HK-2 (cell line): ENCODE measurements around the gene UQCC5.

Source experiments
- DNase-seq: peaks from one replicate; pipeline ENCODE4 v3.0.0-alpha.2; 2018; ENCODE audit not compliant: unreplicated experiment

UQCC5 gene

DNA sequence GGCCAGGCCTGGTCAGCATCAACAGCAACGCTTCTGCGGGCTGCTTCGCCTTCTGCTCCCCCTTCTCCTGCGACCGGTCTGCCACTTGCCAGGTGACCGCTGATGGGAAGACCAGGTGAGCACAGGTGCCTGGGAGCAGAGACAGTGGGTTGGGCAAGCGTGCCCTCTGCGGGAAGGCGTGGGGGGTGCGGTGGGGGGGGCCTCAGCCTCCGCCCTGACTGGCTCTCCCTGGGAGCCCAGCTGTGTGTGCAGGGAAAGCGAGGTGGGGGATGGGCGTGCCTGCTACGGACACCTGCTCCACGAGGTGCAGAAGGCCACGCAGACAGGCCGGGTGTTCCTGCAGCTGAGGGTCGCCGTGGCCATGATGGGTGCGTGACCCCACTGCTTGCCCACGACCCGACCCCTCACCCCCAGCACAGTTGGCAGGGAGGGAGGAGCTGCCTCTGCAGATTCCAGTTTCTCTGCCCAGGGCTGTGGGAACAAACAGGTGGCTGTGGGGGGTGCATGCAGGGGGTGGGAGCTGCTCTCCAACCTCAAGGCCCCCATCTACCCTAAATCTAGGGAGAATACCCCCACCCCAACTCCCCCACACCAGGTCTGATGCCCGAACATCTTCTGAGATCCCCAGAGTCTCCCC is 32.5 kb upstream of the UQCC5 start:
- no peak for DNase-seq

DNA sequence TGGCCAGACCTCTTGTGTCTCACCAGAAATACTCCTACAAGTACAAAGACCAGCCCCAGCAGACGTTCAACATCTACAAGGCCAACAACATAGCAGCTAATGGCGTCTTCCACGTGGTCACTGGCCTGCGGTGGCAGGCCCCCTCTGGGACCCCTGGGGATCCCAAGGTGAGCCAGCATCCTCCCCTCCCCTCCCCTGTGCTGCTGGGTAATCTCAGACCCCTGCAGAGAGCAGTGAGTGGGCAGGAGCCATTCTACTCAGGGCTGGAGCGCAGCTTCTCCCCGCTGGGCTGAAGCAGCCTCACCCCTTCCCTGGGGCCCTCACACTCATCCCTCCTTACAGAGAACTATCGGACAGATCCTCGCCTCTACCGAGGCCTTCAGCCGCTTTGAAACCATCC is 31.4 kb upstream of the UQCC5 start:
- no peak for DNase-seq

DNA sequence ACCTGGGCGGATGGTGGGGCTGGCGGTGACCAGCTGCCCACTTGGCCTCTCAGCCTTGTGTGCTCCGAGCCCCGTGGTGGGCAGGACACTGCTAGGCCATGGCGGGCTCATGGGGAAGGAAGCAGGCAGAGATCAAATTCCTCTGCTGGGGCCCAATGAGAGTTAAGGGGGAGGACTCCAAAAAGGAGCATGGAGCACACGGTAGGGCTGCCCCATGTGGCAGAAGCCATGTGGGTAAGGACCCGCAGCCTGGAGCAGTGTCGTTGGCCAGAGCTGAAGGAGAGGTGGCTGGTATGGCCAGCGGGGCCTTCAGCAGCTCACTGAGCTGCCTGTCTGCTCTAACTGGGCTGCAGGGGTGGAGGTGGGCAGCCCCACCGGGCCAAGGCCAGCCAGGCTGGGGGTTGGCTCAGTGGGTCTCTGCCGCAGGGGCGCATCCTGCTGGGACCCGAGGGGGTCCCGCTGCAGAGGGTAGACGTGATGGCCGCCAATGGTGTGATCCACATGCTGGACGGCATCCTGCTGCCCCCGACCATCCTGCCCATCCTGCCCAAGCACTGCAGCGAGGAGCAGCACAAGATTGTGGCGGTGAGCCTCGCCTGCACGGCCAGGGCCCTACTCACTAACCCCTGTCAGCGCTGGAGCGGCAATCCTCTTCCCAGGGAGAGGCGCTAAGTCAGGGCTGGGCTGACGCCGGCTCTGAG is 30.0 kb upstream of the UQCC5 start:
- DNase-seq: no peak

DNA sequence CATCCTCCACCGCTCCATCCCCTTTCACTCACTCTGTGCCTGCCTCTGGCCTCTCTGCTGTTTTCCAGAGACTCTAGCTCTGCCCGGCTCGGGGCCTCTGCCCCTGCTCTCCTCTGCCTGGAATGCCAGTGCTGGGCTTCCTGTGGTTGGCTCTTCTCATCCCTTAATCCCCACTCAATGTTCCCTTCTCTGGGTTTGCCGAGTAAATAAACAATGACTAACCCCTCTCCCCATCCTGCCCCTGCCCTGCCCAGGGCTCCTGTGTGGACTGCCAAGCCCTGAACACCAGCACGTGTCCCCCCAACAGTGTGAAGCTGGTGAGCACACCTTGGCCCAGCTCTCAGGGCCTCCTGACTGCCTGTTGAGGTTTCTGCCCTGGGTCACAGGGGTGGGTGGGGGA is 29.0 kb upstream of the UQCC5 start:
- peak; percentile 62 for DNase-seq

DNA sequence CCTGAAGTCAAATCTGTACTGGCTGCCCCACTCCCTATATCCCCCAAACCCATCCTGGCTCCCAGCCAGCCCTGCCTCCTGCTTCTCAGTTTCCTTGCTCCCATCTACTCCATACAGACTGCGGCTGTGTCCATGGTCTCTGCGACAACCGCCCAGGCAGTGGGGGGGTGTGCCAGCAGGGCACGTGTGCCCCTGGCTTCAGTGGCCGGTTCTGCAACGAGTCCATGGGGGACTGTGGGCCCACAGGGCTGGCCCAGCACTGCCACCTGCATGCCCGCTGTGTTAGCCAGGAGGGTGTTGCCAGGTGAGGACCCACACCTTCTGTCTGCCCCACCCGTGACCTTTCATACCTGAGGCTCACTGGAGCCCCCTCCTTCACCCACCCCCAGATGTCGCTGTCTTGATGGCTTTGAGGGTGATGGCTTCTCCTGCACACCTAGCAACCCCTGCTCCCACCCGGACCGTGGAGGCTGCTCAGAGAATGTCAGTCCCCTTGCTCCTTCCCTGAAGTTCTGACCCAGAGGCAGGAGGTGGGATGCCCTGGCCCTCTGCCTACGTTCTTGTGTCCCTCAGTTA is 26.6 kb upstream of the UQCC5 start:
- DNase-seq: no peak

DNA sequence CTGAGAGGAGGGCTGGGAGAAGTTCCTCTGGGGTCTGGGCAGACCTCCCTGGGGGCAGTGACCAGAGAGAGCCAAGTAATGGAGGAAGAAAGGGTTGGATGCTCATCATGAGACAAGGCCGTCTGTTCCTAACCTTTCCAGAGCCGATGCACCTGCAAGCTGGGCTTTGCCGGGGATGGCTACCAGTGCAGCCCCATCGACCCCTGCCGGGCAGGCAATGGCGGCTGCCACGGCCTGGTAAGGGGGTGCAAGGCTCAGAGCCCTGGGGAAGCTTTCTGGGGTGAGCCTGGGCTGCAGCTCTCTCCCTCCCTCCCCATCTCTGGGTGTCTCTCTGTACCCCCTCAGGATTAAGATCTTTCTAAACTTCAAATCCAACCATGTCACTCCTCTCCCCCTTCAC is 24.9 kb upstream of the UQCC5 start:
- no peak for DNase-seq

DNA sequence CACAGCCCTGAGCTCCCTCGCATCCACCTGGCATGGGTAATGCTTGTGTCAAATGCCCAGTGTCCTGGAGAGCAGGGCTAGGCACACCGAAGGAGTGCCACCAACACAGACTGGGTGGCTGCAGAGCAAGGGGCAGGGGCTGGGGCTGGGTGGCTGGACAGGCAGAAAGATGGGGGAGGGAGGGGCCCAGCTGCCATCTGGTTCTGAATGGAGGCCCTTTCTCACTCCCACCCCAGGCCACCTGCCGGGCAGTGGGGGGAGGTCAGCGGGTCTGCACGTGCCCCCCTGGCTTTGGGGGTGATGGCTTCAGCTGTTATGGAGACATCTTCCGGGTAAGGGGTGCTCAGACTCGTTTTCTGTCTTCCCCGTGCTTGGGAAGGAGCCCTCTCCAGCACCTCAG is 24.3 kb upstream of the UQCC5 start:
- no peak for DNase-seq

DNA sequence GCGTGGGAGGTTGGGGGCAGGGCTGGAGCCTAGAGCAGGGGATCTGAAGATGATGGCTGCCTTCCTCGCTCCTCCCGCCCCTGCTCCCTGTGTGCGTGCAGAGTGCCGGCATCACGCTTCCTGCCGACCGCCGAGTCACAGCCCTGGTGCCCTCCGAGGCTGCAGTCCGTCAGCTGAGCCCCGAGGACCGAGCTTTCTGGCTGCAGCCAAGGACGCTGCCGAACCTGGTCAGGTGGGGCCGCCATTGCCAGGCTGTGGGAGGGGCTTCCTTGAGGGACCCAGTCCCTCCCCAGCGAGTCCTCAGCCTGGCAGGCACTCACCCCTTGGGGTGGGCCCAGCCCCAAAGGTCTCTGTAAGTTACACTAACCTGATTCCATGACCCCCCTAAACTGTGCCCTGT is 23.7 kb upstream of the UQCC5 start:
- no peak for DNase-seq

DNA sequence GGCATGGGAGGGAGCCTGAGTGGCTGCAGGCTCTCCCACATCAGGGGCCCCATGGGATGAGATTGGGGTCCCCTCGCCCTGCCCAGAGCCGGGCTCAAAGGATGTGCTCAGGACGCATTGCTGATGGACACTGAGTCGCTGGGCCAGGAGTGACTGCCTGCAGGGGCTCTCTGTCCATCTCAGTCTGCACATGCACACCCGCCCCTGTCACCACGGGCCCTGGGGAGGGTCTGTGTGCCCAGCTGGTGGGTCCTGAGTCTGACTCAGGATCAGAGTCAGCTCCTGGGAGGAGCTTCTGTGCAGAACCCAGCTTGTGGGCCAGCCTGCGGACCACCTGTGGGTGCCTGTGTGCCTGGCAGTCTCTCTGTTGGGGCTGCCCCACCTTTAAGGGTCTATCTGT is 23.1 kb upstream of the UQCC5 start:
- no peak for DNase-seq

DNA sequence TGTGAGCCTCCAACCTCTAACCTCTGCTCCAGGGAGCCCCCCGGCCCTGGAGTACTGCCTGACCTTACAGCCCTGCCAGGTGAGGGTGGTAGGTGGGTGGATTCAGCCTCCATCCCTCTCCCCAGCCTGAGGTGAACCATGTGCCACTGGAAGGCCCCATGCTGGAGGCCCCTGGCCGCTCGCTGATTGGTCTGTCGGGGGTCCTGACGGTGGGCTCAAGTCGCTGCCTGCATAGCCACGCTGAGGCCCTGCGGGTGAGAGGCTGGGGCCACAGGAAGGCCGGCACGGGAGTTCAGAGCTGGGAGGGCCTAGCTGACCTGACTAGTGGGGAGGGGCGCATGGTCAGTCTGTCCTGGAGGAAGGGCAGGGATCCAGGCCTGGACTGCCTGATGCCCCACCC is 21.8 kb upstream of the UQCC5 start:
- DNase-seq: no peak

DNA sequence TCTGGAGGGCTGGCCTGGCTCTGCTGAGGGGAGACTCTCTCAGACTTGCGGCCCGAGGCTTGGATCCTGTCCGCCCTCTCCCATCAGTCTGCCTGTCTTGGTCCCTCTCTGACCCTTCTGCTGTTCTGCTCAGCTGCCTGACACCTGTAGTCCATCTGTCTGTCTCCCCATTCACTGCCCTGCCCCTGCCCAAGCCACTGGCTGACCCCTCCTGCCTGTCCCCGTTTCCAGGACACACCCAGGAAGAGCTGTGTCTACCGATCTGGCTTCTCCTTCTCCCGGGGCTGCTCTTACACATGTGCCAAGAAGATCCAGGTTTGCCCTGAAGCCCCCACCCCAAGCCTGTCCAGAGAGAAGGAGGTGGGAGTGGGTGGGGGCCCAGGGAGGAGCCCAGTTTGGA is 21.2 kb upstream of the UQCC5 start:
- DNase-seq: no peak

DNA sequence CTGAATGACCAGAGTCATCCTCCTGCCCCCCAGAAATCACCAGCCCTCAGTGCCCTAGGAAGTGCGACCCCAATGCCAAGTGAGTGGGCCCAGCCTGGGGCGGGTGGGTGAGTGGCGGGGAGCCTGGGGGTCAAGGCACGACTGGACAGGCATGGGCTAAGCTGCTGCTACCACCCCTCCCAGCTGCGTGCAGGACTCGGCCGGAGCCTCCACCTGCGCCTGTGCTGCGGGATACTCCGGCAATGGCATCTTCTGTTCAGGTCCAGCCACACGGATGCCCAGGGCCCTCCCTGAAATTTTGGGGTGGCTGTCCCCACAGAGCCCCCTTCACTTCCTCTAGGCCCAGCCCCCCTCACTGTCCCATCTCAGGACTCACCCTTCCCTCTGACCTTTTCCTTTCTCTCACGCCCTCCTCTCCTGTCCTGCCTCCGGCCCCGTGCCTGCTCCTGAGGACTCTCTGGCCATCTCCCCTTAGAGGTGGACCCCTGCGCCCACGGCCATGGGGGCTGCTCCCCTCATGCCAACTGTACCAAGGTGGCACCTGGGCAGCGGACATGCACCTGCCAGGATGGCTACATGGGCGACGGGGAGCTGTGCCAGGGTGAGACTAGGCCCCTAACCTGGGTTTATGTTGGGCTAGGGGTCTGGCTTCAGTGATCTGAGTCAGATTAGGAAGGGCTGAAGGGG is 19.8 kb upstream of the UQCC5 start:
- DNase-seq: no peak

DNA sequence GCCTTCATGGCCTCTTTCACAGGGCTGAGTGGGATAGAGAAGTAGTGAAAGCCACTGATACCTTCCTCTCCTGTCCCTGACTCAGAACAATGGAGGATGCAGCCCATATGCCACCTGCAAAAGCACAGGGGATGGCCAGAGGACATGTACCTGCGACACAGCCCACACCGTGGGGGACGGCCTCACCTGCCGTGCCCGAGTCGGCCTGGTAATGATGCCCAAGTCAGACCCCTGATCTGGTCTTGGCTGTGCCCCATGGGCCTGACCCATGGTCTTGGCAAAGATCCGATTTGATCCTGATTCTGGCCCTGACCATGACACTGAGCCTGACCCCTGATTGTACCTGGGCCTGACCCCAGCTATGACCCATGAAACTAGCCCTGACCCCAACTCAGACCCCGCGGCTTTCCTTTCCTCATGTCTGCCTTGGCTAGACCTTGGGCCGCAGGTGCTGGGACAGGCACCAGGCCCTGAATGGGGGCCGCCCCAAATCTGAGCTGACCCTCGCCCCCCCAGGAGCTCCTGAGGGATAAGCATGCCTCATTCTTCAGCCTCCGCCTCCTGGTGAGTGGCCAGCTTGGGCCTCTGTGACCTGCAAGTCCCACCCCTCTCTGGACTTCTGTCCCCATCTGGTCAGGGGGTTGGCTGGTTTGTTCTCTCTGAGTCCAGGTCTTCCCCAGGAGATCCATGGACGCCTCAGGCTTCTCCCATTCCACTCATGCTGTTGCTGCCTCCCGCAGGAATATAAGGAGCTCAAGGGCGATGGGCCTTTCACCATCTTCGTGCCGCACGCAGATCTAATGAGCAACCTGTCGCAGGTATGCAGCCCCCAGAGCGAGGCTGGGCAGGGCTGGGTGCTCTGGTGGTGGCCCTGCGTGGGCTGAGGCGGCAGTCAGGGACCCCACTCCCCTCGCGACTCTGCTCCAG is 18.3 kb upstream of the UQCC5 start:
- no peak for DNase-seq

DNA sequence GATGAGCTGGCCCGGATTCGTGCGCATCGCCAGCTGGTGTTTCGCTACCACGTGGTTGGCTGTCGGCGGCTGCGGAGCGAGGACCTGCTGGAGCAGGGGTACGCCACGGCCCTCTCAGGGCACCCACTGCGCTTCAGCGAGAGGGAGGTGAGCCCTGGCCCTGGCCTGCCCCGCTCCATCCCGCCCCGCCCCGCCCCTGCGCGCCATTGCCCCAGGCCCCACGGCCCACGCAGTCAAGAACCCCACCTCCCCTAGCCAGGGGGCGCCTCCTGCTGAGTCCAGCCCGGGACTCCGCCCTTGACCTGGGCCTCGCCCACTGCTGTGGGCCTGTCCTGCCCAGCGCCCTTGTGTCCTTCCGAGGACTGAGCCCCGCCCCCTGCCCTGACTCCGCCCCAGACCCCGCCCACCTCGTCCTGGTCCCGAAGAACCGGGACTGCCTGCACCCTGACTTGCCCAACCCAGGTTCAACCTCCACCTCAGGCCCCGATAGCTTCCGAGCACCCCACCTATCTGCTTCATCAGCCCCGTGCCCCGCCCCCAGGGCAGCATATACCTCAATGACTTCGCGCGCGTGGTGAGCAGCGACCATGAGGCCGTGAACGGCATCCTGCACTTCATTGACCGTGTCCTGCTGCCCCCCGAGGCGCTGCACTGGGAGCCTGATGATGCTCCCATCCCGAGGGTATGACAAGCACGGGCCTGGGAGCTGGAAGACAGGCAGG is 17.5 kb upstream of the UQCC5 start:
- peak; percentile 26 for DNase-seq

DNA sequence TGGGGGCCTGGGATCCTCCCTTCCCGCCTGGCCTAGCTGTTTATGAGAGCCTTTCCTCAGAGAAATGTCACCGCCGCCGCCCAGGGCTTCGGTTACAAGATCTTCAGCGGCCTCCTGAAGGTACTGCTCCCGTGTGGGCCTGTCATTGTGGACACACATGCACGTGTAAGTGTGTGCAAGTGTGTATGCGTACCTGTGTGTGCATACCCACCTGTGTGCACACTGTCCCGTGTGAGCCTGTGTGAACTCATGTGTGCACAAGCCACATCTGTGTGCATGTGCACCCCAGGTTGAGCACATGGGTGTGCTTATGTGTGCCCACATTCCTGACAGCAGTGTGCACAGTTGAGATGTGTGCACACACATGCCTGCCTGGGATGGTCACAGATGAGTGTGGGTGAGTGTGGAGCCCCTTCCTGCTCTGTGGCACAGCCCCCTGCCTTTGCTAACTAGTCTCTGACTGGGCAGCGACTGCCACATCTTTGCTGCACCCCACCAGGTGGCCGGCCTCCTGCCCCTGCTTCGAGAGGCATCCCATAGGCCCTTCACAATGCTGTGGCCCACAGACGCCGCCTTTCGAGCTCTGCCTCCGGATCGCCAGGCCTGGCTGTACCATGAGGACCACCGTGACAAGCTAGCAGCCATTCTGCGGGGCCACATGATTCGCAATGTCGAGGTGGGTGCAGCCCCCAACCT is 16.8 kb upstream of the UQCC5 start:
- no peak for DNase-seq

DNA sequence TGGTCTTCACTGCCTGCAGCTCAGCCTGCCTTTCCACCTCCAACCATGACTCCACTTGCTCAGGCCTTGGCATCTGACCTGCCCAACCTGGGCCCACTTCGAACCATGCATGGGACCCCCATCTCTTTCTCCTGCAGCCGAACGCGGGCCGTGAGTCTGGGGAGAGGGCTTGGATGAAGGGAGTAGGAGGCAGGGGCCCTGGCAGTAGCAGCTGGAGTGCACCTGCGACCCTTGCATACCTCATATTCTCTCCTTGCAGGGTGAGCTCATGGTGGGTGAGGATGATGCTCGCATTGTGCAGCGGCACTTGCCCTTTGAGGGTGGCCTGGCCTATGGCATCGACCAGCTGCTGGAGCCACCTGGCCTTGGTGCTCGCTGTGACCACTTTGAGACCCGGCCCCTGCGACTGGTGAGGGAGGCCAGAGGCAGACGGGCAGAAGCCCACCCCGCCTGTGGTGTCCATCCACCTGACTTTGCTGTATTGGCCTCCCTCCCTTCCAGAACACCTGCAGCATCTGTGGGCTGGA is 16.2 kb upstream of the UQCC5 start:
- no peak for DNase-seq

DNA sequence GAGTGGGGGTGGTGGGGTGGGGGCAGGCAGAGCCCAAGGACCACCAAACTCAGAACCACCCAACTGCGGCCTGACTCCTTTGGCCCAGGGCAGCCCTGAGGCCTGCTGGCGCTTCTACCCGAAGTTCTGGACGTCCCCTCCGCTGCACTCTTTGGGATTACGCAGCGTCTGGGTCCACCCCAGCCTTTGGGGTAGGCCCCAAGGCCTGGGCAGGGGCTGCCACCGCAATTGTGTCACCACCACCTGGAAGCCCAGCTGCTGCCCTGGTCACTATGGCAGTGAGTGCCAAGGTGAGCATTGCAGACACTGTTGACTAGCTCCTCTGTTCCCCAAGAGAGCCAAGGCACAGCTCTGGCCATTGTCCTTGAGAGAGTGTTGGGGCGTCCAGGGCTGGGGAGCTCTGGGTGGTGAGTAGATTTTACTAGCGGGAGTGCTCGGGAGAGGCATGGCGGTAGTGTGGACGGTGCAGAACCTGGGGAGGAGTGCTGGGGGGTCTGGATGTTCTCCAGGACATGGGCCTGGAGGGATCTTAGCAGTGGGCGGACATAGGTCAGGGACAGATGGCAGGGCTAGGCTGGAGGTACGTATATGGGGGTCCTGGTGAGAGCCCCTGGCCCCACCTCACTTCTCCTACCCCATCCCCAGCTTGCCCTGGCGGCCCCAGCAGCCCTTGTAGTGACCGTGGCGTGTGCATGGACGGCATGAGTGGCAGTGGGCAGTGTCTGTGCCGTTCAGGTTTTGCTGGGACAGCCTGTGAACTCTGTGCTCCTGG is 15.5 kb upstream of the UQCC5 start:
- DNase-seq: no peak

DNA sequence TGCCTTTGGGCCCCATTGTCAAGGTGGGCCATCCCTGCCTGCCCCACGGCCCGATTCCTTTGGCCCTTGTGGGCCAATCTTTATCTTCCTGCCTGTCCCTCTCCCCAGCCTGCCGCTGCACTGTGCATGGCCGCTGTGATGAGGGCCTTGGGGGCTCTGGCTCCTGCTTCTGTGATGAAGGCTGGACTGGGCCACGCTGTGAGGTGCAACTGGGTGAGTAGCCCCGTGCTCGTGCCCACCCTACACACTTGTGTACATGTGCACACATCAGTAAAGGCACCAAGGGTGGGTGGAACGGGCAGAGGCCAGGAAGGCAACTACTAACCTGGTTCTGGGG is 14.9 kb upstream of the UQCC5 start:
- no peak for DNase-seq

DNA sequence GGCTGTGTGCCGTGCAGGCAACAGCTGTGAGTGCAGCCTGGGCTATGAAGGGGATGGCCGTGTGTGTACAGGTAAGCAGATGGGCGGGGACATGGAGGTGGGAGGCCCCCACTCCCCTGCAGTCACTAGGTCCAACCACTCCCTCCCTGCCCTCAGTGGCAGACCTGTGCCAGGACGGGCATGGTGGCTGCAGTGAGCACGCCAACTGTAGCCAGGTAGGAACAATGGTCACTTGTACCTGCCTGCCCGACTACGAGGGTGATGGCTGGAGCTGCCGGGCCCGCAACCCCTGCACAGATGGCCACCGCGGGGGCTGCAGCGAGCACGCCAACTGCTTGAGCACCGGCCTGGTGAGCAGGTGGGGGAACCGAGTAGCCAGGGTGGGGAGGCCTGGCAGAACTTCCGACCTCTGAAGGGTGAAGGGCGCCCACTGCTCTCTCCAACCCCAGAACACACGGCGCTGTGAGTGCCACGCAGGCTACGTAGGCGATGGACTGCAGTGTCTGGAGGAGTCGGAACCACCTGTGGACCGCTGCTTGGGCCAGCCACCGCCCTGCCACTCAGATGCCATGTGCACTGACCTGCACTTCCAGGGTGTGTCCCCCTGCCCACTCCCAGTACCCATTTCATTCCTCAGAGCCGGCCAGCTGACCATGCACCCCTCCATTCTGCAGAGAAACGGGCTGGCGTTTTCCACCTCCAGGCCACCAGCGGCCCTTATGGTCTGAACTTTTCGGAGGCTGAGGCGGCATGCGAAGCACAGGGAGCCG is 14.3 kb upstream of the UQCC5 start:
- no peak for DNase-seq
